ENCODE results near the gene F8A1. TPM values are rescaled to one million over a fixed set of nuclear protein-coding genes. Genes with fewer than 3 reads are reported as not detected.

Gene F8A1
- total RNA-seq, 1 donor from 2014 or later = 2.6 TPM

Small RNA genes within 50 kb of the gene (small RNA-seq; reads per million reads assigned to genes)
- not detected for gene MIR1184-1

Other genes with a start within 250 kb of the F8A1 start
- gene CTAG2, start 232.8 kb upstream of the F8A1 start, total RNA-seq = not detected
- gene GAB3, start 135.3 kb upstream of the F8A1 start, total RNA-seq = 5.7 TPM
- 18.3 TPM for gene DKC1, start 123.5 kb upstream of the F8A1 start, total RNA-seq
- 45.9 TPM for gene MPP1, start 80.9 kb upstream of the F8A1 start, total RNA-seq
- gene SMIM9, start 51.7 kb upstream of the F8A1 start, total RNA-seq = not detected
- gene F8, start 136.4 kb downstream of the F8A1 start, total RNA-seq = 4.2 TPM
- 45.9 TPM for gene FUNDC2, start 140.5 kb downstream of the F8A1 start, total RNA-seq
- gene CMC4, start 184.8 kb downstream of the F8A1 start, total RNA-seq = 6.8 TPM
- gene MTCP1, start 184.8 kb downstream of the F8A1 start, total RNA-seq = 20.9 TPM
- 4.2 TPM for gene BRCC3, start 185.2 kb downstream of the F8A1 start, total RNA-seq